ENCODE measurements around the gene NUDT2. TPM values are rescaled to one million over a fixed set of nuclear protein-coding genes. Genes with fewer than 3 reads are reported as not detected.

The NUDT2 gene
- total and polyA plus RNA-seq, 2 of the 4 experiments (the other 2 are of a cell fraction): 36.6 to 45.0 TPM

DNA sequence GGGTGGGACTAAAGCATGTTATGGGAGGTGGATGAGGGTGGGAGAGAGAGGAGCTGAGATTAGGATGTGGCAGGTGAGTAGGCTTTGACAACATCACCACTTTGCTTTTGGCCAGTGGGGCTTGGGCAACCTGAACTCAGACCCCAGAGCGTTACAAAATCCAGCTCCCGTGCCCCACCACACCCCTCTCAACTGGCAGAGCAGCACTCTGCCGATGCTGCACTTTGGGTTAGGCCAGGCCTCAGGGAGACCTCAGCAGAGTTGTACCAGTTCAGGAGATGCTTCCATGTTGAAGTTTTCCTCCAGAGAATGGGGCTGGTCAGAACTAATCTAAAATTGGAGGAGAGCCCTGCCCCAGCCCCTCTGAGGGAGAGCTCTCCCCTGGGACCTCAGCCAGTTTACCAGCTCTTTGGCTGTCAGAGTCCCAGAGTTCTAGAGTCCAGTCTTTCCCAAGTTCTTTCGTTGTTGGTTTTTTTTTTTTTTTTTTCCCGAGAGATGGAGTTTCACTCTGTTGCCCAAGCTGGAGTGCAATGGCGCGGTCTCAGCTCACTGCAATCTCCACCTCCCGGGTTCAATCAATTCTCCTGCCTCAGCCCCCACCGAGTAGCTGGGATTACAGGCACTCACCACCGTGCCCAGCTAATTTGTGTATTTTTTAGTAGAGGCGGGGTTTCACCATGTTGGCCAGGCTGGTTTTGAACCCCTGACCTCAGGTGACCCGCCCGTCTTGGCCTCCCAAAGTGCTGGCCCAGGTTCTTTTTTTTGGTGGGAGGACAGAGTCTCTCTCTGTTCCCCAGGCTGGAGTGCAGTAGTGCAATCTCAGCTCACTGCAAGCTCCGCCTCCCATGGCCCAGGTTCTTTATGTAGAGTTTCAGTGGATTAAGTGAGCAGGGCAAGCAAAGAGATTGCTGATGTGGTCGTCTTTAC lies 17.8 kb downstream of the NUDT2 start (continued):
- TF ChIP-seq FOS (IDR thresholded peaks at IDR 0.05; ENCODE audit: low read depth, low read length) (no peak), RFX5 (IDR thresholded peaks at IDR 0.05; ENCODE audit: low read depth, low read length) (no peak)

DNA sequence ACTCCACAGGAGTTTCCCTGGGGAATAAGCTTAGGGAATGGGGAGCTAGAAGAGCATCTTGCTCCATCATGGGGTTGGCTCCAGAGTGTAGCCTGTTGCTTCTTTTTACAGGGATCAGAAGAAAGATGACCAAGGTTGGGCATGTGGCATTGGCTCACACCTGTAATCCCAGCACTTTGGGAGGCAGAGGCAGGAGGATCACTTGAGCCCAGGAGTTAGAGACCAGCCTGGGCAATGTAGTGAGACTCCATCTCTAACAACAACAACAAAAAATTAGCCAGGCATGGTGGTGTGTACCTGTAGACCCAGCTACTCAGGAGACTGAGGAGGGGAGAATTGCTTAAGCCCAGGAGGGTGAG lies 18.4 kb downstream of the NUDT2 start:
- no peak overlapping the region for H3K56ac ChIP-seq (ENCODE audit: extremely low read depth, insufficient read depth, low read length)
- intact Hi-C loops (cut with micrococcal nuclease): no loop called here
- in situ Hi-C loops (cut with MboI; ENCODE audit: low sequenced_read_pairs): no loop called here
- H3K9me3 ChIP-seq (ENCODE audit: control insufficient read depth, insufficient read depth, low read length): no peaks in the 10 kb centered on the region
- peaks cover 13% of the 10 kb centered on the region; the same call in 1 of the 2 replicates for H3K36me3 ChIP-seq (ENCODE audit: control insufficient read depth, insufficient read depth, low read length)
- H2BK120ac ChIP-seq (ENCODE audit: low read depth, low read length): no peak overlapping the region
- ChIA-PET CTCF (interaction anchor here (0.6 kb wide), 1 partner anchor 273 kb away, joined by 5 read pairs; the partner anchor contains the start of gene DCTN3), POLR2A (ENCODE audit: unreplicated experiment) (no interaction called here)
- DNase-seq (no peak), ATAC-seq (ENCODE audit: low read depth) (no peak)
- H3K4ac ChIP-seq (ENCODE audit: low read depth, low read length): no peak overlapping the region
- no peaks in the 10 kb centered on the region for H4K20me1 ChIP-seq (ENCODE audit: insufficient read depth, low read length)
- H3K79me1 ChIP-seq (ENCODE audit: low read depth in 1 of 2, low read length in 2 of 2): no peaks in the 10 kb centered on the region
- no peaks in the 10 kb centered on the region for H3K4me1 ChIP-seq (ENCODE audit: control insufficient read depth, insufficient read depth, low read length)
- H4K5ac ChIP-seq (ENCODE audit: low read depth, low read length): no peak overlapping the region
- no peak overlapping the region for H3K4me2 ChIP-seq (ENCODE audit: low read depth, low read length)
- no peak overlapping the region for H3K23ac ChIP-seq (ENCODE audit: low read depth, low read length)
- no peak overlapping the region for H2AK9ac ChIP-seq (replicated peaks; ENCODE audit: low read depth, low read length, poor library complexity)
- no peak overlapping the region for H3K18ac ChIP-seq (ENCODE audit: low read depth, low read length)
- H2BK15ac ChIP-seq (ENCODE audit: low read depth, low read length): no peak overlapping the region
- H3K4me3 ChIP-seq (ENCODE audit: insufficient read depth, low read depth, low read length): no peak overlapping the region
- no peak overlapping the region for H3K27ac ChIP-seq (ENCODE audit: insufficient read depth, low read length)
- H2BK20ac ChIP-seq (ENCODE audit: low read depth, low read length): no peak overlapping the region
- H3K14ac ChIP-seq (replicated peaks; ENCODE audit: low read depth, low read length): no peak overlapping the region
- no peaks in the 10 kb centered on the region for H3K27me3 ChIP-seq (ENCODE audit: control insufficient read depth, insufficient read depth, low read length)
- H3K9me1 ChIP-seq (ENCODE audit: insufficient read depth, low read length): no peaks in the 10 kb centered on the region; the same call in 1 of the 2 replicates
- no peak overlapping the region for H2AK5ac ChIP-seq (ENCODE audit: low read depth, low read length)
- no peak overlapping the region for H2AFZ ChIP-seq (replicated peaks; ENCODE audit: low read length, poor library complexity)
- H4K91ac ChIP-seq (ENCODE audit: insufficient read depth, low read depth, low read length): no peak overlapping the region
- TF ChIP-seq BHLHE40 (IDR thresholded peaks at IDR 0.05; ENCODE audit: low read depth, low read length): no peak
- TF ChIP-seq, protein P1, sequence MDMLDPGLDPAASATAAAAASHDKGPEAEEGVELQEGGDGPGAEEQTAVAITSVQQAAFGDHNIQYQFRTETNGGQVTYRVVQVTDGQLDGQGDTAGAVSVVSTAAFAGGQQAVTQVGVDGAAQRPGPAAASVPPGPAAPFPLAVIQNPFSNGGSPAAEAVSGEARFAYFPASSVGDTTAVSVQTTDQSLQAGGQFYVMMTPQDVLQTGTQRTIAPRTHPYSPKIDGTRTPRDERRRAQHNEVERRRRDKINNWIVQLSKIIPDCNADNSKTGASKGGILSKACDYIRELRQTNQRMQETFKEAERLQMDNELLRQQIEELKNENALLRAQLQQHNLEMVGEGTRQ (IDR thresholded peaks at IDR 0.05; ENCODE audit: low read depth, low read length): no peak
- no peak for TF ChIP-seq RCOR1 (IDR thresholded peaks at IDR 0.05; ENCODE audit: insufficient replicate concordance, low read length)
- TF ChIP-seq POLR2A (IDR thresholded peaks at IDR 0.05; ENCODE audit: low read depth, low read length): no peak
- no peak for TF ChIP-seq FOS (IDR thresholded peaks at IDR 0.05; ENCODE audit: low read depth, low read length)
- TF ChIP-seq SMC3 (IDR thresholded peaks at IDR 0.05; ENCODE audit: low read depth, low read length): no peak
- H4K8ac ChIP-seq (ENCODE audit: low read depth in 2 of 2, low read length in 2 of 2): no peak overlapping the region
- H3K9ac ChIP-seq (ENCODE audit: low read depth, low read length): no peak overlapping the region
- BruUV-seq (replicated peaks): no TSS peak
- dilution Hi-C loops (cut with HindIII; ENCODE audit: low sequenced_read_pairs, unreplicated experiment): no loop called here
- H2BK5ac ChIP-seq (ENCODE audit: low read depth, low read length, poor library complexity, severe bottlenecking): no peak overlapping the region
